Psoas muscle (tissue), 8 donors: ENCODE data around the gene TARBP1. TPM values are rescaled to one million over a fixed set of nuclear protein-coding genes. Genes with fewer than 3 reads are reported as not detected.
"Not testable (repeated sequence)": the region's sequence is repeated elsewhere in the genome, so short reads cannot be mapped to it uniquely, and the experiment has no call there.

Experiments
- ATAC-seq, 4 donors: fragments of 200-7000 bp; cut with Tn5 transposase; one replicate each; pipeline ENCODE4 v1.9.1; 2020; ENCODE audit warnings: moderate library complexity in 3 of 4, mild to moderate bottlenecking in 2 of 4
- DNase-seq, 2 donors: peaks; one replicate each; pipeline ENCODE4 v3.0.0-alpha.2; 2020
- H3K27ac ChIP-seq: fragments of 200-600 bp; one replicate; pipeline ENCODE4 v1.8.0; 2022
- H3K27me3 ChIP-seq, 3 donors: fragments of 200-600 bp in 1 of 3; one replicate each; pipeline versions ENCODE4 v1.6.1 to v1.8.0; 2013 to 2022; ENCODE audit warnings: low read length in 2 of 3, mild to moderate bottlenecking in 2 of 3, moderate library complexity in 1 of 3; ENCODE audit not compliant: insufficient read depth in 3 of 3
- H3K36me3 ChIP-seq, 2 donors: fragments of 200-600 bp in 1 of 2; one replicate each; pipeline versions ENCODE4 v1.6.1 to v1.8.0; 2013 to 2022; ENCODE audit warnings: low read depth in 1 of 2, mild to moderate bottlenecking in 1 of 2, moderate library complexity in 1 of 2; ENCODE audit not compliant: insufficient read depth in 1 of 2
- H3K4me1 ChIP-seq: fragments of 200-600 bp; one replicate; pipeline ENCODE4 v1.8.0; 2022
- H3K4me3 ChIP-seq: fragments of 200-600 bp; one replicate; pipeline ENCODE4 v1.8.0; 2022; ENCODE audit warnings: mild to moderate bottlenecking
- H3K9me3 ChIP-seq: fragments of 200-600 bp; one replicate; pipeline ENCODE4 v1.8.0; 2022
- WGBS, 3 donors: extraction: QIAGEN DNeasy Blood & Tissue Kit; methylation state at CpG; one replicate each; pipeline versions ENCODE4 v1.1.6 to v1.1.7; 2013; 5-methylcytosine and 5-hydroxymethylcytosine counted together
- intact Hi-C, 2 donors: fragments of 100-400 bp; cut with DNase I; formaldehyde crosslinking; loops; one replicate each; pipeline versions ENCODE4 v1.11.0 to v1.14.2; 2022
- polyA plus RNA-seq, 3 donors: library from polyadenylated mRNA; stranded (reverse); fragments of 200-250 nt; gene quantifications; one replicate each; pipeline ENCODE4 v1.2.3, GENCODE V29; 2013
- total RNA-seq, 4 donors: library from RNA; stranded (reverse); fragmentation: NEBNext Ultra II Directional in 2 of 4; extraction: Animal tissue kit (Norgen Biotek cat#: 25700) in 2 of 4; gene quantifications; one replicate each; pipeline versions ENCODE4 v1.2.1 to v1.2.4, GENCODE V29; 2021 to 2023
- TF ChIP-seq, protein P1 (sequence below): fragments of 200-600 bp; IDR thresholded peaks from one replicate; pipeline ENCODE4 v1.8.0; 2022; ENCODE audit warnings: antibody characterized with exemption
- donor health status: healthy with polysubstance abuse.
- donor health status: DM: no; HTN: no; CAD: no; lungs with moderate emphysema.
- donor health status: Bipolar disorder and iron deficiency.
- donor health status: healthy.
- donor health status: DM: yes; HTN: yes; CAD: no.
- donor health status: DM: no; HTN: no; CAD: no.
- donor health status: DM: no; HTN: no; CAD: no.
- donor health status: DM: yes; HTN: yes; CAD: no.

TARBP1 gene
- total and polyA plus RNA-seq, 7 donors: 5.8 to 10.5 (median 8.5) TPM

DNA sequence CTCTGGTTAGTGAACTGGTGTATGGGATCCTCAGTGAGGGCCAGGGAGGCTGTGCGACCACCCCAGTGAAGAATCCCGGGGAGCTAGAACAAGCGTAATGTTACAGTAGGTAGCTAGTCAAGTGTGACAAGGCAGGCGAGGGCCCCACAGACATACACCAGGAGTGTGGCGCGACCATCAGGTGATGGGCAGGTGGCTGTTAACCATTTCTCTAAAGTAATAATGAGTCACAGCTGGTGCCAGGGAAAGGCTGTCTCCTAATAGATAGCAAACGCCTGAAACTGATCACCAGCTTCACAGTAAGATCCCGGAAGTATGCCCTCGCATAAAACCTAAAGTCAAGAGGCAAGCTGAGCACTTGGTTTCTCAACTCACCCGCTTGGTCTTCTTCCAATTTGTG is 40.5 kb upstream of the TARBP1 start:
- TF ChIP-seq, protein P1, sequence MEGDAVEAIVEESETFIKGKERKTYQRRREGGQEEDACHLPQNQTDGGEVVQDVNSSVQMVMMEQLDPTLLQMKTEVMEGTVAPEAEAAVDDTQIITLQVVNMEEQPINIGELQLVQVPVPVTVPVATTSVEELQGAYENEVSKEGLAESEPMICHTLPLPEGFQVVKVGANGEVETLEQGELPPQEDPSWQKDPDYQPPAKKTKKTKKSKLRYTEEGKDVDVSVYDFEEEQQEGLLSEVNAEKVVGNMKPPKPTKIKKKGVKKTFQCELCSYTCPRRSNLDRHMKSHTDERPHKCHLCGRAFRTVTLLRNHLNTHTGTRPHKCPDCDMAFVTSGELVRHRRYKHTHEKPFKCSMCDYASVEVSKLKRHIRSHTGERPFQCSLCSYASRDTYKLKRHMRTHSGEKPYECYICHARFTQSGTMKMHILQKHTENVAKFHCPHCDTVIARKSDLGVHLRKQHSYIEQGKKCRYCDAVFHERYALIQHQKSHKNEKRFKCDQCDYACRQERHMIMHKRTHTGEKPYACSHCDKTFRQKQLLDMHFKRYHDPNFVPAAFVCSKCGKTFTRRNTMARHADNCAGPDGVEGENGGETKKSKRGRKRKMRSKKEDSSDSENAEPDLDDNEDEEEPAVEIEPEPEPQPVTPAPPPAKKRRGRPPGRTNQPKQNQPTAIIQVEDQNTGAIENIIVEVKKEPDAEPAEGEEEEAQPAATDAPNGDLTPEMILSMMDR: no peak
- 93 to 94% (median 93%) methylated on average over 10 of the region's 10 CpGs for WGBS, 3 donors
- DNase-seq (no peak), ATAC-seq (no peak)
- no peaks in the 10 kb centered on the region for H3K36me3 ChIP-seq
- peak overlapping the region; percentile 88 for H3K27ac ChIP-seq
- no peak overlapping the region for H3K4me3 ChIP-seq
- intact Hi-C loops: loop anchor here in 1 of 2 donors (5.0 kb wide), 1 partner anchor 478 kb away; no protein-coding TSS in a partner anchor
- H3K4me1 ChIP-seq: peaks cover 76% of the 10 kb centered on the region
- H3K27me3 ChIP-seq: no peaks in the 10 kb centered on the region
- no peaks in the 10 kb centered on the region for H3K9me3 ChIP-seq

DNA sequence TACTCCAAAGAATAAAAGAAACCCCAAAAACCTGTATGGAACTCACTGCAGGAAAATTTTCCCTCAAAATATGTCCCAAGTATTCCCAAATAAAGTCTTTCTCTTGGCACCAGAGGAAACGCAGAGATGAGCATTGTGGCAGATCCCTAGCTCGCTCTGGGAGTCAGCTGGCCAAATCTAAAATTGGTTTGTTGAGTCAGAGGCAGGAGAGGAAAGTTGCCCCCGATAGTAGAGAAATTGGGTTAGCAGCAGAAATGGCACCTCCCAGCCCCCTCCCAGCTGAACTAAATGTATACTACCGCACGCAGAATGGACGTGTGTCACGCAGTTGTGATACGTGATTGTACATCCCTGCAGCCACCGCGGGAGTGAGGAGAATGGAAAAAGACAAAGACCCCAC is 39.9 kb upstream of the TARBP1 start:
- H3K9me3 ChIP-seq: no peaks in the 10 kb centered on the region
- 66 to 74% (median 69%) methylated on average over 10 of the region's 10 CpGs for WGBS, 3 donors
- intact Hi-C loops: loop anchor here in 1 of 2 donors (5.0 kb wide), 1 partner anchor 478 kb away; no protein-coding TSS in a partner anchor
- peak overlapping the region; percentile 88 for H3K27ac ChIP-seq
- H3K27me3 ChIP-seq: no peaks in the 10 kb centered on the region
- DNase-seq: no peak
- ATAC-seq: peak; percentile 48 to 65 (median 60)
- H3K36me3 ChIP-seq: no peaks in the 10 kb centered on the region
- peak overlapping the region; percentile 10 for H3K4me3 ChIP-seq
- TF ChIP-seq, protein P1: no peak
- H3K4me1 ChIP-seq: peaks cover 70% of the 10 kb centered on the region

DNA sequence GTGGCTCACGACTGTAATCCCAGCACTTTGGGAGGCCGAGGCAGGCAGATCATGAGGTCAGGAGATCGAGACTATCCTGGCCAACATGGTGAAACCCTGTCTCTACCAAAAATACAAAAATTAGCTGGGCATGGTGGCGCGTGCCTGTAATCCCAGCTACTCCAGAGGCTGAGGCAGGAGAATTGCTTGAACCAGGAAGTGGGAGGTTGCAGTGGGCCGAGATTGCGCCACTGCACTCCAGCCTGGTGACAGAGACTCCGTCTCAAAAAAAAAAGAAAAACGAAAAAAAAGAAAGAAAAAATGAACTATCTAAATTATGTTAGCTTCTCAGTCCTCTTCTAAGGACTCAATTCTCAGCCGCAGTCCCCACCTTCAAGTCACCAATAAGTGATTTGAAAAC is 39.1 kb upstream of the TARBP1 start:
- peaks cover 65% of the 10 kb centered on the region for H3K4me1 ChIP-seq
- intact Hi-C loops: loop anchor here in 1 of 2 donors (5.0 kb wide), 1 partner anchor 479 kb away; no protein-coding TSS in a partner anchor
- not testable (repeated sequence) for H3K27me3 ChIP-seq, H3K36me3 ChIP-seq, DNase-seq, ATAC-seq, H3K9me3 ChIP-seq, H3K4me3 ChIP-seq
- peak overlapping the region; percentile 88 for H3K27ac ChIP-seq
- WGBS, 3 donors: 75 to 83% (median 78%) methylated on average over 9 to 10 of the region's 10 CpGs

DNA sequence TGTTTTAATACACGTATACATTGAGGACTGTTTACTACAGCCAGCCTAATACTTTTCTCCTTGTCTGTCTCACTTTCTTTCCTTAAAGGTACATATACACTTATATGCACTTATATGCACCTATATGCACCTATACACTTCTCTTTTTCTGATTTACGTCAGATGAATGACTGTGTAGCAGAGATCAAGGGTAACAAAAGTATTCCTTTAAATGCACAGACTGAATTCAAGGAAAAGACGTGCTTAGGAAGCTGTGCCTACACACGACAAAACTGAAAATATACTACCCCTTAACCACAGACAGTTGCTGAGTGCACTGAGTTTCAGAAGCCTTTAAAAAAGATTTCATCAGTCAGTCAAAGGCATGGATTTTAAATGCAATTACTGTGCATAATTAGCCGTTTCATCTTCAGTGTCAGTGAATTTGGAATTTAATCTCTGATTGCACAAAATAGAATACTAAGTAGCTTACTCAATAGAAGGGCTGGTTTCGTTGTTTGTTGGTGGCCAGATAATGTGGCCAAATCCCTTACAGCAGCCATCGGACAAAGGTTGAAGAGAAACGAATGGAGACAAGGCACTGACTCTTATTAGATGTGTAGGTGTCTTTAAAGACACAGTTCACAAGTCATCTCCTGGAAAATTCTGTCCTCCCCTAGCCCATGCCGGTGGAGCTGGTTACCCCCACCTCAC is 38.3 kb upstream of the TARBP1 start:
- no peak overlapping the region for H3K4me3 ChIP-seq
- TF ChIP-seq, protein P1: no peak
- no peaks in the 10 kb centered on the region for H3K36me3 ChIP-seq
- intact Hi-C loops: loop anchor here in 1 of 2 donors (5.0 kb wide), 1 partner anchor 480 kb away; no protein-coding TSS in a partner anchor
- no peak for DNase-seq
- 51 to 75% (median 60%) methylated on average over 9 of the region's 9 CpGs for WGBS, 3 donors
- peak overlapping the region; percentile 88 for H3K27ac ChIP-seq
- no peaks in the 10 kb centered on the region for H3K9me3 ChIP-seq
- peaks cover 57% of the 10 kb centered on the region for H3K4me1 ChIP-seq
- H3K27me3 ChIP-seq: no peaks in the 10 kb centered on the region
- no peak for ATAC-seq

DNA sequence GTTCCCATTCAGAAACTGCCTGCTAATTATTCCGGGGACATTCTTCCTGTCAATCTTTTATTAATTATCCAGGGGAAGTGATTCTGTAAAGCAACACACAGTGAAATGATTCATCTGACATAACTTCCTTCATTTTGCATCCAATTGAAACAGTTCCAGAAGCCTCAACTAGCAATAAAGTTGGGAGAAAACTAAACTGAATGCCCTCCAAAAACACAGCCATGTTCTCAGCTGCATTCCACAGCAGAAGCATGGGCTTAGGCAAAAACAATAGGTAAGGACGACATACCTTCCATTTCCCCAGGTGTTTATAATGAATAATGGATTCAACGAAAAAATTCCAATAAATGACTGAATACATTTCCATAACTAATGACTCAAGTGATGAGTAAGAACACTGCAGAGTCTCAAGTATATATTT is 36.9 kb upstream of the TARBP1 start:
- intact Hi-C loops: loop anchor here in 1 of 2 donors (5.0 kb wide), 1 partner anchor 481 kb away; no protein-coding TSS in a partner anchor
- Histone ChIP-seq H3K27me3 (no peaks in the 10 kb centered on the region), H3K27ac (peak overlapping the region; percentile 26), H3K9me3 (no peaks in the 10 kb centered on the region), H3K4me1 (peaks cover 43% of the 10 kb centered on the region), H3K4me3 (no peak overlapping the region), H3K36me3 (no peaks in the 10 kb centered on the region)
- no peak for ATAC-seq
- DNase-seq: no peak
- TF ChIP-seq, protein P1: no peak
- 49 to 56% (median 50%) methylated on average over 3 of the region's 3 CpGs for WGBS, 3 donors
